GM12864 (cell line): ENCODE data around the gene CNPY2.
"Not testable (repeated sequence)": the region's sequence is repeated elsewhere in the genome, so short reads cannot be mapped to it uniquely, and the experiment has no call there.

ENCODE experiments used
- DNase-seq: peaks from one replicate; pipeline ENCODE4 v3.0.0-alpha.2; 2011; ENCODE audit warnings: low read depth
- H3K4me3 ChIP-seq: 2 replicates; pipeline ENCODE4 v1.5.1; 2011; ENCODE audit warnings: mild to moderate bottlenecking, low read depth, low read length, control low read depth
- CTCF ChIP-seq: IDR thresholded peaks from 2 replicates; pipeline ENCODE4 v1.5.1; 2011; ENCODE audit warnings: low read depth, mild to moderate bottlenecking, moderate library complexity, low read length, control low read depth, inconsistent platforms; ENCODE audit errors: missing control alignments

The CNPY2 gene

GRCh38 chr12:56262955-56263354, 52.8 kb downstream of the CNPY2 start:
- not testable (repeated sequence) for DNase-seq

DNA sequence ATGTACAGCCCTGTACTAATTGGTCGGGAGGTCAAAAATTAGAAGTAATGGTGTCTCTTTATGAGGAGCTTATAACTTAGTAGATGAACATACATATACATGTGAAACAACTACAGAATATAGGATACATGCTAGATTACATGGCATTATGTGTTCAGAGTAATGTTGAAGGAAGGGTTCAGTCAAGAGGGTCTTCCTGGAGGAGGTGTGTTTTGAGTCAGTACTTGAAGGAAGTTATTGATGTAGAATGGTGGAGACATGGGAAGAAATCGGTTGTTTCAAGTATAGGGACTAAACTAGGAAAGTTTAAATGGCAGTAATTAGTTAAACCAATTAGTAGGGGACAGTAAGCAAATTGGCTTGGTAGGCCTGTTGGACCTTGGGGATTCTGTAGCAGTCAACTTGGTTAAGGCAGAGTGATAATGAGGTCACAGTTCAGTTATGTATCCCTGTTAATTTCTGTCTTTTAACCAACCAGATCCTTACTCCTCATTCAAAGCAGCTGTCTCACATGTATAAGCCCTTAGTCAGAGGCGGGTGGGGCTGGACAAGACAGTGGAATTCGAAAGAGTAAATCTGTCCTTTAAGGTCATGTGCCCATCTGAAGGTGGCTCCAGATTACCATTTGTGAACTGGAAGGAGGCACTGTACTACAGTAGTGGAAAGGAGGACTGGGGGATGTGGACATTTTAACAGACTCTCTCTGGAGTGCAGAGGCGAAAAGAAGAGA, 54.1 kb downstream of the CNPY2 start:
- no peak overlapping the region for H3K4me3 ChIP-seq
- no peak for DNase-seq
- no peak for TF ChIP-seq CTCF

More at GRCh38 chr12:56262955-56263354, 52.8 kb downstream of the CNPY2 start:
- peak; percentile 8 for TF ChIP-seq CTCF
- not testable (repeated sequence) for H3K4me3 ChIP-seq

GRCh38 chr12:56260921-56261320, 54.9 kb downstream of the CNPY2 start:
- TF ChIP-seq CTCF = no peak
- no peak for DNase-seq
- no peak overlapping the region for H3K4me3 ChIP-seq

GRCh38 chr12:56260380-56260779, 55.4 kb downstream of the CNPY2 start:
- TF ChIP-seq CTCF = no peak
- no peak overlapping the region for H3K4me3 ChIP-seq

More at GRCh38 chr12:56260380-56260779, 55.4 kb downstream of the CNPY2 start:
- no peak for DNase-seq
